Dedifferentiated amniotic fluid mesenchymal stem cell (primary cell): ENCODE results near the gene TIGD2.
"Not testable (repeated sequence)": the region's sequence is repeated elsewhere in the genome, so short reads cannot be mapped to it uniquely, and the experiment has no call there.

Source experiments
- DNase-seq: peaks from one replicate; pipeline ENCODE4 v3.0.0-alpha.2; 2016; ENCODE audit errors: extremely low spot score

Gene TIGD2

DNA sequence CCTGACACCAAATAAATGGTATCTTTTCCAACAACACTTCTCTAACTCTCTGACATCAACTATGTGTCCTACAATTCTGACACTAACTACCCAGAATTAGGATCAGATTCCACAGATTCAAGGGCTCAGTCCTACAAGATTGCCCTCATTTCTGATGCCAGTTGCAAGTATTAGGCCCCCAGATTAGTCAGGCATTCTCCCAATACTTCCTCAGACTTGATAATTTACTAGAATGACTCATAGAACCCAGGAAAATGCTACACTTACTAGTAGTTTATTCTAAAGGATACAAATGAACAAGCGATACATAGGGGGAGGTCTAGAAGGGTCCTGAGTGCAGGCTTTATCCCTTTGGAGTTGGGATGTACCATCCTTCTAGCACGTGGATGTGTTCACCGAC is 8.5 kb downstream of the TIGD2 start:
- no peak for DNase-seq

DNA sequence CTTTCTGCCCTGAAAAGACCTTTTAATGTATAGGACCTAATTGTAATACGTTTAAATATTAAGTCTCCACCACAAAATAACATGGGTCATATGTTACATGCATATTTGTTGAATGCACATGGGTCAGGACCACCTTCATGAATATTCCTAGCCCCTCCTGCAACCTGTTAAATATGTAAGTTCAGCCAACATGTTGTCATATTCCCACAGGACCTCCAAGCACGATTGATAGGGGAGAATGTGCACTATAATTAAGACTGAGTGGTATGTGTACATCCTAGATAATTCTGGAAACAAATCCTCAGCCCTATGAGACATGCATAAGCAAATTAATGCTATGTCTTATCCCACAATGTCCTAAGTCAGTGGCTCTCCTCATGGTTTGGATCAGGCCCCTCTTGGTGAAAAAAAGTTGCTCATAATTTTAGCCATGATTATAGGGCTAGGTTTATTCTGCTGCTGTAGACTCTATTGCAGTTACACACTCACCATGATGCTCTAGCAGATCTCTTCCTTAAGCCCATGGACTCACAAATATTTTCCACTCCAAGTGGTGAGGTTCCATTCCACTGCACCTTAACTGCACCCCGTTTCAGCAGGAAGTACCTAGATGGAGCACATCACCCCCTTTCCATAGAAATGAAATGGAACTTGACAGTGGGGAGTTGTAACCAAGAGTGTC is 10.2 kb downstream of the TIGD2 start:
- DNase-seq = no peak

DNA sequence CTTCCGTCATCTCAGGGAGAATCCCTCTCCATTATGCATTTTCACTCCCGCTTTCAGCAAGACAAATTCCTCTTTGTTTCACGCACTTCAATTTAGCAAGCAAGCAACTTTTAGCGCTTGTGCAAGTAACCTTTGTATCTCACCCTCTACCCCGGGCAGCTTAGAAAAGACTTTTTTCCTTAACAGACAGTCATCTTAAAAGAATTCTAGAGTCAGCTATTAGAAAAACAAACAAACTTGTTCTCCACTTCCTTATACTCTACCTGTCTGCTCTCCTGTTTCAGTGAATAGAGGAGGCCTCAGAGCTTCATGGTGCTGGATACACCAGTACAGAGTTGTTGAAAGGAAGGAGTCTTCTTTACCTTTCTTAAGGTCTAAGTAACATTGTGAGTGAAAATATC is 12.1 kb downstream of the TIGD2 start:
- DNase-seq = no peak

DNA sequence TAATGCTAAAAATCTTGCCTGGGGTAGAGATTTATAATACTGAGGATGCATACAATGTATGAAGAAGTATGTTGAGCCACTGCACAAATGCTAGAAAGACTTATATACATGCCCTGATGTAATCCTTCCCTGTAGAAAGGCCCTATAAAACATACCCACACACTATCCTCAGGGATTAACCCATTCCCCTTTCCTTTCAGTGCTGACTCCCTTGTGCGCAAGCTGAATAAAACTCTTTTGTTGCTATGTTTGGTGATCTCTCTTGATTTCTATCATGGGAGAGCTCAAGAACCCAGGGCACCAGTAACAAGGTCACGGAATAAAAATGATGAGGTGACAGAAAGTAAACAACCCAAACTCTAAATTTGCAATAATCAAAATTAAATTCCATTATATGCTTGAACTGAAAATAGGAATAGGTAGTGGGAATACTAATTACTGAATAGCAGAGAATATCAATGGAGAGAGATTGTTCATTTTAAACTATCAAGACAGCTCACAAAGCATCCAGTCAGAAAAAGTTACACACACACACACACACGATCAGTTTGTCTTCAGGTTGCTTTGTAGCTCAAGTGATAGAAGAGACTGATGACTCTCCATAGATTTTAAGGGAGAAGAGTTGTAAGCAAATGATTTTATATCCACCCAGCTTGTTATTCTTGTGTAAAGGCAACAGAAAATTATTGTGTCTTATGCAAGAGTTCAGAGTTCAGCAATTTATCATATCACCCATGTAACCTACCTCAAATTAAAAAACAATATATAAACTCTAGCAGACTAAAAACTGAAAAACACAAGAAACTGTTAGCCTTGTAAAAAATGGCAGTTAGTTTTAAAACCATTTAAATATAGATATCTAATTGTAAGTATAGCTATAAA is 14.8 kb downstream of the TIGD2 start:
- DNase-seq = no peak

DNA sequence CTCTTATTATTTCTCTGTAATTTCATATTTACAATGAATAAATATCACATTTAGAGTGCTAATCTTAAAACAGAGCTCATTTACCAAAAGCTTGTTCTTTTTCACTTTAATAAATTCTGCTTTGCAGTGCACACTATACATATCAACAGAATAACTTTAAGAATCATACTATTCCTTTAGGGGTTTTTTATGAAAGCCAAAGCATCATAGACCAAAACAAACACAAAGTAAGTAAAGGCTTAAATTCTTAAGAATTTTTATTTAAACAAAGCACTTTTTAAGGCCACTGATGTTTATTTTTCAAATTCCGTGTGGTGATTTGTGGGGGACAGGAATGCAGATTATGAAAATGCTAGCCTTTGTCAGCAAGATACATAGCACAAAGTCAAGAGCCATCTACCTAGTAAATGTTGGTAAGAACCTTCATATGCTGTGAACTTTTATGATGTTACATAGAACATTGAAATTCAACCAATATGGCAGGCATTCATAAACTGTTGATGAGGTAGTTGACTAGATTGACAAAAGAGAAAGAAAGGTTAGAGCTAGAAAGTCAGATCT is 17.8 kb downstream of the TIGD2 start:
- peak; percentile 59 for DNase-seq

DNA sequence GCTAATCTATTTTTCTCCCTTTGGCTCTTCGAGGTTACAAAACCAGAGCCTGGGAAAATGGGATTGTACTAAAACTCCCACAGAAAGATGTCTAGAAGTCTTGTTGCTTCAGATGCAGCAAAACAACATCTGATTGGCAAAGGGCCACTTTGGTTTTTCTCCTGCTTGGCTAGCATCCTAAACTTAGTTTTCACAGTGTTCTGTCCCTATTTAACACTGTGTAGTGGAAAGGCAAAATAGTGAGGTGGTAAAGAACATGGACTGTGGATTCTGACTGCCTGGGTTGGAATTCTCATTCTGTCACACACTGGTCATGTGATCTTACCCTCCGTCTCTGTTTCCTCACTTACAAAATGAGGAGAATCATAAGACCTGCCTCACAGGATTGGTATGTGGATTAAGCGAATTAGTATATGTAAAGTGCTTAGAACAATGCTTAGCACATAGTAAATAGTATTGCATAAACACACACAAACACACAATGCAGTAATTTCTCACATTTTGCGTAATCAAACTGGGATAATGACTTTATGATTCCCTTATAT is 23.5 kb downstream of the TIGD2 start:
- DNase-seq = peak; percentile 76

DNA sequence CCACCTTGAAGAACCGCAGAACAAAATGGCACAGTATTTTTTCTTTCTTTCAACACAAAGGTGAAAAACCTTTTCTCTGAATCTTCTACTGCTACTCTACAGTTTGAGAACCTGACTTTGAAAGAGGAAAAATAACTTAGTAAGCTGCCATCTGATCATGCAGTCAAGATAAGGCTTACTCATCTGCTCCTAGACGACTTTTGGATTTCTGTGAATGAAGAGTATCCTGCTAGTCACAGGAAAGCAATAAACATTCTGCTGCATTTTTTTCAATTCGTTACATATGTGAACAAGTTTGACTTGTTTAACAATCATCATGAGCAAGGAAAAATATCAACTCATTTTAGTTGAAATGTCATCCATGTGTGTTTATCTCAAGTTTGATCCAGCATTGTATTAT is 25.2 kb downstream of the TIGD2 start:
- DNase-seq = peak; percentile 37

DNA sequence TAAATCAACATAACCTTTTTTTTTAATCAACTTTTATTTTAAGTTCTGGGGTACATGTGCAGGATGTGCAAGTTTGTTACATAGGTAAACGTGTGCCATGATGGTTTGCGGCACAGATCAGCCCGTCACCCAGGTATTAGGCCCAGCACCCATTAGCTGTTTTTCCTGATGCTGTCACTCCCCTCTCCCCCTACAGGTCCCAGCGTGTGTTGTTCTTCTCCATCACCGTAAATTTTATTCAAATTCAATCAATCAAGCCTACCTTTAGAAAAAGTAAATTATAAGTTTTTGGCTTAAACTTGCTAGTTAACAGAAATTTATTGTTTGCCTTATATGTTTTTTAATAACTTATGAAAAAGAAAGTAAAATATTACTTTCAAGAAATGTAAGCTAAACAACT is 25.9 kb downstream of the TIGD2 start:
- DNase-seq = no peak

DNA sequence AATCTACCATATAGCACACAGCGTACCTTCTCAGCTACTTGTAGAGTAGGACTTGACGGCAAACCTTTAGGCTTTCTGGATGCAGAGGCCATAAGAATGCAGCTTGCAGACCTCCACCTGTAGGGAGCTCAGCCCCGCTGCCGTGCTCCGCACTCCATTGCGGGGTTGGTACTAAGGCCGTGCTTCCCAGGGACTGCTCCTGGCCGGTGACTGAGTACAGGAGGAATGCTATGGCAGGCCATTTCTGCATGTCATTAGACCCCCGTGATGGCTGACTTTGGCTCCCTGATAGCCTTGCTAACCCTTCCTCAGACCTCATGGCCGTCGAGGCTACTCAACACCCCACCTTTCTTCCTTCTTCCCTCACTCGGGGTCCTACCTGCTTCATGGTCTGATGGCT is 26.4 kb downstream of the TIGD2 start:
- no peak for DNase-seq

DNA sequence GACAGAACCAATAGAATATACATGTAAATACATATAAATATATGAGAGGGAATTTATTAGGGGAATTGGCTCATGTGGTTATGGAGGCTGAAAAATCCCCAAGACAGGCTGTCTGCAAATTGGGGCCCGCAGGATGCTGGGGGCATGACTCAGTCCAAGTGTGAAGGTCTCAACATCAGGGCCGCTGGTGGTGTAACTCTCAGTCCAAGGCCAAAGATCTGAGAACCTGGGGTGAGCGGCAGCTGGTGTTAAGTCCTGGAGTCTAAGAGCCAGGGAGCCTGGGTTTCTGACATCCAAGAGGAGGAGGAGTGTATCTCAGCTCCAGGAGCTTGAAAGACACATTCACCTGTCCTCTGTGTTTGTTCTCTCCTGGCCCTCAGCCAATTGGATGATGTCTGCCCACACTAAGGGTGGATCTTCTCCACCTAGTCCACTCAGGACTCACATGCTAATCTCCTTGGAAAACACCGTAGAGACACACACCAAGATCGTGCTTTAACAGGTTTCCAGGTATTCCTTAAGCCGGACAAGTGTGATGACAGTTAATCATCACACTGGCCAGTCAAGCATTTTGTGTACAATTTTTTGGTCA is 28.9 kb downstream of the TIGD2 start:
- no peak for DNase-seq

DNA sequence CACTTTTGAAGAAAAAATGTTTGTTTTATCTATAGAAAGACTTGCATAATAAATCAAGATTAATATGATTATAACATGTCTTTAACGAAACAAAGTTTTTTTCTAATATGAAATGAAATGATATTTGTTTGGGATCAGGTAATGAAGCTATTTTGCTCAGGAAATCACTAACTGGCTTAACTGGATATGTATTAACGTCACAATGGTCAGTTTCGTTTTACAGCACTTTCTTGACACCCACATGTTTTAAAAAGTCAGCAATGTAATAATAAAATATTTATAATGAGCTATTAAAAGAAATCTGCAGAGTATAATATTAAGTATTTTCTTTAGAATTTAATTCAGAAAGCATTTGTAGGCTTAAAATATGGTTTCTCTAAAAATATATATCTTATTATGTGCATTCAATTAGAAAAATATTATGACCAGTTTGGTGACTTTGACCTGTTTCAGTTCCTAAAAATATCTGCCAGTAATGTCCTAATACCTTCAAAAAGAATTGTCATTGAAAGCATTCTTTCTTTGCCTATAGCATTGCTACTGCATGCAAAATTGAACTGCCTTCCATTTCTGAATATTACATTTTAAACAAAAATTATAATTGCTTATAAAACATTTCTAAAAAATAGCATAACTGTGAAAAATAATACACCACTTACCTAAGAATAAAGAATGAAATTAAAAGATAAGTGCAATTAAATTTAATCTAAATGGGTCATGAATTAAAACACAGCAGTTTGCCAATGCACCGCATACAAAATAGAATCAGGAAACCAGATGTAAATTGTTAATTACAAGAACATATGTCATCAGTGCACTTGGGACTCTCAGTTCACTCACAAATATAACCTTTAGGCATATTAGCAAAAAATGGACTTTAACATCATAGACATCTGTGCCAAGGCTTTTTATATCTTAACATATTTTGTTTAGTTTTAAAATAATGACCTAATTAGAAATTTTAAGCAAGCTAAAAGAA is 31.6 kb downstream of the TIGD2 start:
- no peak for DNase-seq

DNA sequence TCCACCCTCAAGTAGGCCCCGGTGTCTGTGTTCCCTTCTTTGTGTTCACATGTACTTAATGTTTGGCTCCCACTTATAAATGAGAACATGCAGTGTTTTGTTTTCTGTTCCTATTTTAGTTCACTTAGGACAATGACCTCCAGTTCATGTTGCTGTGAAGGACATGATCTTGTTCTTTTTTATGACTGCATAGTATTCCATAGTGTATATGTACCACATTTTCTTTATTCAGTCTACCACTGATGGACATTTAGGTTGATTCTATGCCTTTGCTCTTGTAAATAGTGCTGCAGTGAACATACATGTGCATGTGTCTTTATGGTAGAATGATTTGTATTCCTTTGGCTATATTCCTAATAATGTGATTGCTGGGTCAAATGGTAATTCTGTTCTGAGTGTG is 33.3 kb downstream of the TIGD2 start:
- DNase-seq = not testable (repeated sequence)

DNA sequence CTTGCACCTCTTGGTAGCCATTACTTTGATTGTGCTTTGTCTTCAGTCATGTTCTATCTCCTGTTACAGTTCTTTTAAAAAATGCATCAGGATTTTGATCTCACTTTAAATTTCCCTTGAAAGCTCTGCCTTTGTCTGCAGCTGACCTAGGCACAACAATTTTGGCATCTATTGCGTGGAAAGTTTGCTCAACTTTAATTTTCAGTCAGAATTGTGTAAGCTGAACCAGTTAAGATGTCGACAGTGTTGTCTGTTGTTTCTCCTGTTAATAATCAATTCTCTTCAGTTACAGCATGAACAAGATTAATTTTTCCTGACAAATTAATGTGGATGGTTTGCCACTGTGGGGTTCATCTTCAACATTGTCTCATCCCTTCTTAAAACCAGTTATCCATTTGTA is 34.9 kb downstream of the TIGD2 start:
- no peak for DNase-seq

DNA sequence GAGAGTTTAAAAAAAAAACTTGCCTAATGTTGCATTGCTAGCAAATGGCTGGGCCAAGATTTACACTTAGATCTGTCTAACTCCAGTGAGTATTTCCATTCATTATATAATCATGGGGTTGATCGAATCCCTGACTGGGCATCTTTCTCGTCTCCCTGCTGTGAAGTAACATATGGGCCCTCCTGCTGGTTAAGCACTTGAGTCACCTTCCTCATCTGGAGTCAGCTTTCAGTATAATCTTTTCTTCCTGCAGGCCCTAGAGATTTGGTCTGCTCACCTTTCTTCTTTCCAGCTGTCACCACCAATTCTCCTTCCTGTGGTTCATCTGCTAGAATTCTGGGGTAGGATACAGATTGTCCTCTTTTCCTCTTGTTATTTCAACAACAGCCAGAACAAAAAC is 41.6 kb downstream of the TIGD2 start:
- no peak for DNase-seq

DNA sequence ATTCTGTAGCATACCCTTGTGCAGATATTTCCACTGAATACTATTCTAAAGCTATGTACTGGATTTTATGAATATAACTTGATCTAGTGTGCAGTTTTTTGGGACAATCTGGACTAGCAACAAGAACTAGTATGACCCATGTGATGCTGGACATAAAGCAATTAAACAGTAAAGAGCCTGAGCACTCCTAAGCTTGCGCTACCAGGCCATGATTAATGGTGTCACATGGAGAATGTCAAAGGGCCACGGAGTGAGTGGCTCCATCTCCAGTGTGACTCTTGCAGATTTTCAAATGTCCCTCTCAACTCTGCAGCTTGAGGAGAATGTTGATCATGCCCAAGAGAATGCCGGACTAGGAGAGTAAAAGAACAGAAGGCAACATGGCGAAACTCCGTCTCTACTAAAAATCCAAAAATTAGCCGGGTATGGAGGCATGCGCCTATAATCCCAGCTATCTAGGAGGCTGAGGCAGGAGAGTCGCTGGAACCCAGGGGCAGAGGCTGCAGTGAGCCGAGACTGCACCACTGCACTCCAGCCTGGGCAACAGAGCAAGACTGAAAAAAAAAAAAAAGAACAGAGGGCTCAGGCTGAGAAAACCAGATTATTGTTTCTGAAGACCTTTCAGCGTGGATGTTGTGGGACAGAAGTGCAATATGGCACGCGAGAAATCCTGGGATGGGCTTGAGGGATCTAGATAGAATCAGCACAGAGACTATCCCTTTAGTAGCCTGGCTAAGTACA is 45.0 kb downstream of the TIGD2 start:
- DNase-seq = no peak

DNA sequence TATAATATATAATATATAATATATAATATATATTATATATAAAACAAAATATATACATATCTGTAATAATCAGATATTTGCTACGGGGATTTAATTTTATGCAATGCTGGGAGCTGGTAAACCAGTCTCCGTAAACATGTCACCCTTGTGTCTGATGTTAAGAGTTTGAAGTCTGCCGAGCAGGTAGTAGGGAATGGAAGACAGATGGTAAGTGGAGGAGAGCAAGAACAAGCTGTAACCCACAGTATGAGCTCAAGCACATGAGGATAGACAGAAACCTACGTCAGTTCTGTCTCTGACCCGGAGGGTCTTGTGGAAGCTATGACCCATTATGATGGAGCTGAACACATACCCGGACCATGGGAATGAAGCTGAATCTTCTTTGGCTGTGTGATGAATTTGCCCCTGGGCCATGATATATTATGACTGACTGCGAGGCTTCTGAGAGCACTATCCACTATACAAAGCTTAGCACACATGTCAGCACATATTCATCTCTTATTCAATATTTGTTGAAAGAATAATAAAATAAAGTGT is 46.2 kb downstream of the TIGD2 start:
- no peak for DNase-seq

DNA sequence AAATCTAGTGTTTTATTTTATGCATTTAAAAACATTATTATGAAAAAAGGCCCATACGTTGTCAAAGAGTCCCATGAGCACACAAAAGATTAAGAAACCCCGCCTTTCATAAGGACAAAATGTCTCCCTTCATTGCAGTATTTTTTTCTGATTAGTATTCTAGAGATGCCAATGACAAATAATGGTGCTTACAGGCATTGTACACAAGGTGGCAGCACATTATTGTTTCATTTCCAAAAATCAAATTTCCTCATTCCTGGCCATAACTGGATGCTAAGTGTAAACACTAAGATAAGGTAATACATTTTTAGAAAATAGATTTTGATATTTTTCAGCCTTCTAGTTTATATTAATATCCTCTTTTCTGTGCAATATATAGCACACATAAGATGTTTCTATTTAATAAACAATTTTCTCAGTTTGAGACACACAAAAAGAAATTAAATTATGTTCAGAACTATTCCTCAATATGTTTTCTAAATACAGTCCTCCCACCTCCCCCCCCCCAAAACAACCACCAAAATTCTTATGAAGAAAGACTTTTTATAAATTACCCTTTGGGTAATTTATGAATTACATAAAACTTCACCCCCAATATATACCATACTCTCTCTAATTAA is 47.7 kb downstream of the TIGD2 start:
- peak; percentile 78 for DNase-seq

DNA sequence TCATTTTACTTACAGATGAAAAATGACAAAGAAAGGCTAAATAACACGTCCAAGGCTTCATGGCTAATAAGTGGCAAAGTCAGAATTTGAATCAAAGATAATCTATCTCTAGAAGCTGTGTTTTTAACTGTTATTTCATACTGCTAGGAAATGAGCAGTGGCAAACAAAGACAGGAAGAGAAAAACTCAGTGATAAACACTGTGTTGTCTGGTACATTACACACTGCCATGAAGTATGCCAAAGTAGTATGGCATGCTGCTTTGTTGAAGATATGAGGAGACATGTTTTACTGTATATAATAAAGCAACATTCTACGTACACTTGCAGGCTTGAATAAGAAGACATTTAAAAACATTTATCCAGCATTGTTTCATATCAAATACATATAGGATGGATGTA is 49.5 kb downstream of the TIGD2 start:
- DNase-seq = no peak

DNA sequence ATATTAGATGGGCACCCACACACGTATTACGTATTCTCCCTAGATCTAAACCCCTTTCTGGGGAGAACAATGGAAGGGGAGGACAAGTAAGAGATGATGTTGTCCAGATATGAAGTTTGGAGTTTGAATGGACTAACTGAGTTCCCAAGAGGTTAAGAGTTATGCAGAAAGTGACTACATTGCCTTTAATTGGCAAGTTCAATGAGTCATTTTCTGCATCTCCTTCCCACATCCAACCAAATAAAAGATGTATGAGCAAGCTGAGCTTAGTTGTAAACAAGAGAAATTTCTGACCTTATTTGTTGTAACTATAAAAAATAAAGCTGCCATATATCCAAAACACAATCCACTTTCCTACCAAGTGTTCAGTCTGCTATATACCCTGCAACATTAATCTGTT is 50.5 kb downstream of the TIGD2 start:
- peak; percentile 19 for DNase-seq

DNA sequence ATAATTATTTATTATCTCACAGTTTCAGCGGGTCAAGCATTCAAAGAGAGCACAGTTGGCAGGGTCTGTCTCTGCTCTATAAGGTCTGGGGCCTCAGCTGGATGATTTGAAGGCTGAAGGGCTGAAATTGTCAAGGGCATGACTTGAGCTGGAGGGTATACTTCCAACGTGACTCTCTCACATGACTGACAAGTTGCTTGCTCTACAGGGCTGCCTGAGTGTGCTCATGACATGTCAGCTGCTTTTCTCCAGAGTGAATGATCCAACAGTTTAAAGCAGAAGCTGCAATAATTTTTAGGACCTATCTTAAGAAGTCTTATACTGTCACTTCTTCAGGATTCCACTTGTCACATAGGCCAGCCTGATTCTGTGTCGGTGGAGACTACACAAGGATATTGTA is 51.2 kb downstream of the TIGD2 start:
- DNase-seq = no peak
